ENCODE measurements around the gene NUP85.
"Not testable (repeated sequence)": the region's sequence is repeated elsewhere in the genome, so short reads cannot be mapped to it uniquely, and the experiment has no call there.

Gene NUP85

GRCh38 chr17:75244133-75244866, 38.8 kb downstream of the NUP85 start:
- no peak for DNase-seq

GRCh38 chr17:75245011-75245410, 39.5 kb downstream of the NUP85 start:
- no peak for DNase-seq

GRCh38 chr17:75246404-75246803, 40.9 kb downstream of the NUP85 start:
- DNase-seq = no peak

- DNase-seq = no peak
These were observed 44.1 kb downstream of the NUP85 start for GRCh38 chr17:75249564-75249963.

- no peak for DNase-seq
These were observed 44.6 kb downstream of the NUP85 start for GRCh38 chr17:75250009-75250471.

- DNase-seq = no peak
These were observed 46.7 kb downstream of the NUP85 start for GRCh38 chr17:75252039-75252816.

- not testable (repeated sequence) for DNase-seq
These were observed 50.6 kb downstream of the NUP85 start for GRCh38 chr17:75255954-75256698.

GRCh38 chr17:75257228-75257627, 51.7 kb downstream of the NUP85 start:
- DNase-seq = not testable (repeated sequence)

- DNase-seq = no peak
These were observed 55.3 kb downstream of the NUP85 start for GRCh38 chr17:75260641-75261335.

GRCh38 chr17:75261336-75262111, 56.0 kb downstream of the NUP85 start, which contains the start of the genes GGA3 and MRPS7:
Gene GGA3, minus strand, starts transcription at chr17:75261606. Its CDS starts 19 bp downstream, at chr17:75261587.
Gene MRPS7, plus strand, starts transcription at chr17:75261879. Its CDS starts 22 bp downstream, at chr17:75261901.
- DNase-seq = peak; percentile 92

- DNase-seq = no peak
These were observed 56.7 kb downstream of the NUP85 start for GRCh38 chr17:75262112-75262606.

- no peak for DNase-seq
These were observed 57.6 kb downstream of the NUP85 start for GRCh38 chr17:75263055-75263454.

GRCh38 chr17:75265614-75266315, 60.3 kb downstream of the NUP85 start:
- no peak for DNase-seq

- DNase-seq = peak; percentile 91
These were observed 61.1 kb downstream of the NUP85 start for GRCh38 chr17:75266316-75267152.

- DNase-seq = no peak
These were observed 61.6 kb downstream of the NUP85 start for GRCh38 chr17:75267153-75267410.

GRCh38 chr17:75267411-75268232, 62.1 kb downstream of the NUP85 start:
- DNase-seq = peak; percentile 82

GRCh38 chr17:75269844-75270217, 64.4 kb downstream of the NUP85 start:
- no peak for DNase-seq

- peak; percentile 48 for DNase-seq
These were observed 64.9 kb downstream of the NUP85 start for GRCh38 chr17:75270218-75270965.

GRCh38 chr17:75270966-75271232, 65.4 kb downstream of the NUP85 start, which contains the start of gene MIF4GD:
Gene MIF4GD, minus strand, starts transcription at chr17:75271231. Its CDS starts 1,036 bp downstream, at chr17:75270195.
- DNase-seq = no peak

Measured in SHP77 treated with DMSO at 0.1 percent for 48 hours (cell line).